HL-60/S4 (cell line): ENCODE results near the gene CENPVL2.
"Not testable (repeated sequence)": the region's sequence is repeated elsewhere in the genome, so short reads cannot be mapped to it uniquely, and the experiment has no call there.

ENCODE experiments used
- in situ Hi-C: fragments of 300-500 bp; cut with MboI; formaldehyde crosslinking; loops from 2 replicates; pipeline ENCODE4 v1.14.3; 2022; ENCODE audit warnings: low sequenced_read_pairs

CENPVL2 gene

GRCh38 chrX:51682720-51683062 lies at the start of gene CENPVL2:
CENPVL2 (minus strand) TSS chrX:51682831; CDS start chrX:51682831, 0 bp downstream.
- in situ Hi-C loops = not testable (repeated sequence)

- in situ Hi-C loops = no loop called here
Measured at GRCh38 chrX:51728202-51728601, 45.6 kb upstream of the CENPVL2 start.

- in situ Hi-C loops = not testable (repeated sequence)
Measured at GRCh38 chrX:51712943-51713647, 30.5 kb upstream of the CENPVL2 start.

GRCh38 chrX:51710277-51711164 lies 27.9 kb upstream of the CENPVL2 start, which contains the start of gene CENPVL1:
CENPVL1 (plus strand) TSS chrX:51710512; CDS start chrX:51710512, 0 bp downstream.
- in situ Hi-C loops = not testable (repeated sequence)

- in situ Hi-C loops = no loop called here
Measured at GRCh38 chrX:51697397-51697796, 14.8 kb upstream of the CENPVL2 start.

- in situ Hi-C loops = no loop called here
Measured at GRCh38 chrX:51694254-51694653, 11.6 kb upstream of the CENPVL2 start.

GRCh38 chrX:51681808-51682719 lies 567 bp downstream of the CENPVL2 start:
- in situ Hi-C loops = not testable (repeated sequence)

GRCh38 chrX:51679689-51680433 lies 2.8 kb downstream of the CENPVL2 start:
- in situ Hi-C loops = not testable (repeated sequence)

GRCh38 chrX:51665981-51666380 lies 16.6 kb downstream of the CENPVL2 start:
- in situ Hi-C loops = no loop called here

GRCh38 chrX:51643377-51643776 lies 39.3 kb downstream of the CENPVL2 start:
- in situ Hi-C loops = no loop called here

GRCh38 chrX:51641421-51642021 lies 41.1 kb downstream of the CENPVL2 start:
- in situ Hi-C loops = no loop called here

GRCh38 chrX:51636511-51636910 lies 46.1 kb downstream of the CENPVL2 start:
- in situ Hi-C loops = not testable (repeated sequence)
